ENCODE results near the gene GBX1. TPM values are rescaled to one million over a fixed set of nuclear protein-coding genes. Genes with fewer than 3 reads are reported as not detected.

Gene GBX1
- total and polyA plus RNA-seq, 2 donors (not counting 3 experiments of a cell fraction or from before 2014, with no cell fraction given): not detected

- CTCF ChIA-PET: no interaction called here
Measured at GRCh38 chr7:151201751-151202150, 34.3 kb upstream of the GBX1 start.

GRCh38 chr7:151201344-151201743 lies 33.9 kb upstream of the GBX1 start:
- no peak for TF ChIP-seq JUN (IDR thresholded peaks at IDR 0.05; ENCODE audit: borderline replicate concordance, insufficient read depth, insufficient read length, low read depth)
- TF ChIP-seq GATA2 (IDR thresholded peaks at IDR 0.05; ENCODE audit: insufficient read depth, insufficient read length, low read depth, low read length): no peak
- no peak for TF ChIP-seq POLR2AphosphoS5 (IDR thresholded peaks at IDR 0.05; ENCODE audit: insufficient read depth, low read depth, low read length)
- no peak for TF ChIP-seq MAX (IDR thresholded peaks at IDR 0.05; ENCODE audit: insufficient read depth, insufficient read length)
- TF ChIP-seq EZH2 (IDR thresholded peaks at IDR 0.05; ENCODE audit: borderline replicate concordance, low read depth, low read length, severe bottlenecking): no peak
- no peak for TF ChIP-seq POLR2A (IDR thresholded peaks at IDR 0.05; ENCODE audit: low read depth, low read length)
- no peak for TF ChIP-seq FOS (IDR thresholded peaks at IDR 0.05; ENCODE audit: borderline replicate concordance, insufficient read depth, low read length)
- TF ChIP-seq MYC (IDR thresholded peaks at IDR 0.05; ENCODE audit: low read depth, low read length): no peak
- TF ChIP-seq CTCF (IDR thresholded peaks at IDR 0.05; ENCODE audit: extremely low read depth in 1 of 2, insufficient read depth in 1 of 2, low read depth in 1 of 2, low read length in 2 of 2): no peak
- intact Hi-C loops (cut with micrococcal nuclease) (no loop called here), dilution Hi-C loops (cut with MboI; ENCODE audit: extremely low pct_ligation_motif_present, low sequenced_read_pairs) (no loop called here)
- no peaks in the 10 kb centered on the region for H4K20me1 ChIP-seq (replicated peaks; ENCODE audit: control insufficient read depth, extremely low read depth, insufficient read depth, low read length)
- no peak overlapping the region for H2AFZ ChIP-seq (ENCODE audit: low read depth, low read length)
- DNase-seq (ENCODE audit: low read depth, low spot score) (no peak), FAIRE-seq (no peak)
- no TSS peak for BruUV-seq (replicated peaks)
- H3K4me1 ChIP-seq (ENCODE audit: control insufficient read depth, extremely low read depth, insufficient read depth, low read length): no peaks in the 10 kb centered on the region
- H3K9me1 ChIP-seq (replicated peaks; ENCODE audit: control insufficient read depth, extremely low read depth, insufficient read depth, low read length): no peaks in the 10 kb centered on the region
- no peaks in the 10 kb centered on the region for H3K36me3 ChIP-seq (ENCODE audit: control insufficient read depth in 2 of 2, extremely low read depth in 1 of 2, insufficient read depth in 2 of 2, low read length in 2 of 2)
- H3K27ac ChIP-seq (ENCODE audit: insufficient read depth, low read depth, low read length): no peak overlapping the region
- CTCF ChIA-PET: no interaction called here
- H3K79me2 ChIP-seq (ENCODE audit: control insufficient read depth, insufficient read depth, low read length): no peaks in the 10 kb centered on the region
- POLR2A ChIA-PET: no interaction called here
- no peak overlapping the region for H3K9ac ChIP-seq (replicated peaks; ENCODE audit: extremely low read depth, insufficient read depth, low read length)
- H3K4me3 ChIP-seq (replicated peaks in 1 of 3; ENCODE audit: insufficient read depth in 1 of 3, low read depth in 1 of 3, low read length in 3 of 3): no peak overlapping the region
- H3K4me2 ChIP-seq (ENCODE audit: insufficient read depth, low read length): no peak overlapping the region
- peaks cover 9 to 19% of the 10 kb centered on the region in 2 experiments for H3K27me3 ChIP-seq (ENCODE audit: control insufficient read depth in 2 of 2, insufficient read depth in 2 of 2, low read length in 2 of 2)
- H3K9me3 ChIP-seq (replicated peaks; ENCODE audit: control insufficient read depth, insufficient read depth, low read length): no peaks in the 10 kb centered on the region

More at GRCh38 chr7:151201751-151202150, 34.3 kb upstream of the GBX1 start:
- BruUV-seq (replicated peaks): no TSS peak
- Histone ChIP-seq H3K79me2 (ENCODE audit: control insufficient read depth, insufficient read depth, low read length) (no peaks in the 10 kb centered on the region), H4K20me1 (replicated peaks; ENCODE audit: control insufficient read depth, extremely low read depth, insufficient read depth, low read length) (no peaks in the 10 kb centered on the region), H3K36me3 (ENCODE audit: control insufficient read depth in 2 of 2, extremely low read depth in 1 of 2, insufficient read depth in 2 of 2, low read length in 2 of 2) (no peaks in the 10 kb centered on the region), H3K4me3 (replicated peaks in 1 of 3; ENCODE audit: insufficient read depth in 1 of 3, low read depth in 1 of 3, low read length in 3 of 3) (no peak overlapping the region), H3K4me1 (ENCODE audit: control insufficient read depth, extremely low read depth, insufficient read depth, low read length) (no peaks in the 10 kb centered on the region), H2AFZ (ENCODE audit: low read depth, low read length) (no peak overlapping the region), H3K9ac (replicated peaks; ENCODE audit: extremely low read depth, insufficient read depth, low read length) (no peak overlapping the region), H3K27me3 (ENCODE audit: control insufficient read depth in 2 of 2, insufficient read depth in 2 of 2, low read length in 2 of 2) (peaks cover 9 to 19% of the 10 kb centered on the region in 2 experiments), H3K27ac (ENCODE audit: insufficient read depth, low read depth, low read length) (no peak overlapping the region), H3K9me1 (replicated peaks; ENCODE audit: control insufficient read depth, extremely low read depth, insufficient read depth, low read length) (no peaks in the 10 kb centered on the region), H3K9me3 (replicated peaks; ENCODE audit: control insufficient read depth, insufficient read depth, low read length) (no peaks in the 10 kb centered on the region), H3K4me2 (ENCODE audit: insufficient read depth, low read length) (no peak overlapping the region)
- intact Hi-C loops (cut with micrococcal nuclease) (no loop called here), dilution Hi-C loops (cut with MboI; ENCODE audit: extremely low pct_ligation_motif_present, low sequenced_read_pairs) (no loop called here)
- TF ChIP-seq JUN (IDR thresholded peaks at IDR 0.05; ENCODE audit: borderline replicate concordance, insufficient read depth, insufficient read length, low read depth): no peak
- FAIRE-seq (no peak), DNase-seq (ENCODE audit: low read depth, low spot score) (no peak)
- POLR2A ChIA-PET: no interaction called here

Data from endothelial cell of umbilical vein (primary cell).